ENCODE results near the gene PDCL2.
"Not testable (repeated sequence)": the region's sequence is repeated elsewhere in the genome, so short reads cannot be mapped to it uniquely, and the experiment has no call there.

Gene PDCL2

DNA sequence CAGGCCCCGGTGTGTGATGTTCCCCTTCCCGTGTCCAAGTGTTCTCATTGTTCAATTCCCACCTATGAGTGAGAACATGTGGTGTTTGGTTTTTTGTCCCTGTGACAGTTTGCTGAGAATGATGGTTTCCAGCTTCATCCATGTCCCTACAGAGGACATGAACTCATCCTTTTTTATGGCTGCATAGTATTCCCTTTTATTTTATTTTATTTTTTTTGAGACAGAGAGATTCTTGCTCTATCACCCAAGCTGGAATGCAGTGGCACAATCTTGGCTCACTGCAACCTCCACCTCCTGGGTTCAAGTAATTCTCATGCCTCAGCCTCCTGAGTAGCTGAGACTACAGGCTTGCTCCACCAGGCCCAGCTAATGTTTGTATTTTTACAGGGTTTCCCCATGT is 9.3 kb downstream of the PDCL2 start:
- not testable (repeated sequence) for DNase-seq

DNA sequence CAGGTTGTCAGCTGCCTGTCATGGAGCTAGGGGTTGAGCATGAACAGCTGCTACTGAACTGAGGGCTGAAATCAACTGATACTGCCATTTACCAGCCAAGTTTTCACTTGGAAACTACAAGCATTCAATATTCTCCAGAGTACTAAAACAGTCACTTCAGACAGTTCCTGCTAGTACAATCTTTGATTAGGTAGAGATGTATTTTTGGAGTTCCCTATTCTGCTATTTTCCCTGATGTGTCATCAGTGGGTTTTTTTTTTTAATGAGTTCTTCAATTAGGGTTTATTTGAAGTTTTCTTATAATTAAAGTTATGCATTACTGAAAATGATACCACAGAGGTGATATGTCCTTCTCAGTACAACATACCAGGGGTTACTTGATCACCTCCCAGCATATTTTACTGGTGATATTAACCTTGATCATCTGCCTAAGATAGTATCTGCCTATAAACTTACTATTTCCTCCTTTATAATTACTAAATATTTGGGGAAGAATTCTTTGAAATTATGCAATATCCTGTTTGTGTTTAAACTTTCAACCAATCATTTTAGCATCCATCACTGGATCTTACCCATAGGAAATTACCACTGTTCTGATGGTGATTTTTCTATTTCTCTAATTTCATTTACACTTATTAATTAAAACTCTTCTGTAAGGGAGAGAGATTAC is 13.6 kb downstream of the PDCL2 start:
- DNase-seq: no peak

- DNase-seq: no peak
These were observed 16.5 kb downstream of the PDCL2 start for GRCh38 chr4:55575513-55575912.

- DNase-seq: no peak
These were observed 17.8 kb downstream of the PDCL2 start for GRCh38 chr4:55574252-55574651.

- no peak for DNase-seq
These were observed 20.2 kb downstream of the PDCL2 start for GRCh38 chr4:55571806-55572205.

GRCh38 chr4:55568905-55569504 is 23.0 kb downstream of the PDCL2 start:
- DNase-seq: no peak

DNA sequence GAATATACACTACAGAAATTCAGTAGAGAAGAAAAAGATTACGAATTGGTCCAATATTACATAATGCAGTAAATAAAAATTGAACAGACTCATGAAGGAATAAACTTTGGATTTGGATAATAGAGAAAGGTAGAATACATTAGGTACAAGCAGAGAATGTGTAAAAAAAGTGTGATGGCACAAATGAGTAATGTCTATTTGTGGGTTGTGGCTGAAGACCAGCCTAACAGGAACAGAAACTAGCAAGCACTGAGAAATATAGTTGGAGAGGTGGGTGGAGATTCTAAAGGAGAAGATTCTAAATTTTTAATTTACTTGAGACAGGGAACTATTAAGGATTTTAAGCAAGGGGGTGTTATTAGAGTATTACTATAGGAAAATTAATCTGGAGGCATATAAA is 30.2 kb downstream of the PDCL2 start:
- no peak for DNase-seq

GRCh38 chr4:55560096-55560495 is 31.9 kb downstream of the PDCL2 start:
- no peak for DNase-seq

- DNase-seq: no peak
These were observed 37.5 kb downstream of the PDCL2 start for GRCh38 chr4:55554453-55555030.

DNA sequence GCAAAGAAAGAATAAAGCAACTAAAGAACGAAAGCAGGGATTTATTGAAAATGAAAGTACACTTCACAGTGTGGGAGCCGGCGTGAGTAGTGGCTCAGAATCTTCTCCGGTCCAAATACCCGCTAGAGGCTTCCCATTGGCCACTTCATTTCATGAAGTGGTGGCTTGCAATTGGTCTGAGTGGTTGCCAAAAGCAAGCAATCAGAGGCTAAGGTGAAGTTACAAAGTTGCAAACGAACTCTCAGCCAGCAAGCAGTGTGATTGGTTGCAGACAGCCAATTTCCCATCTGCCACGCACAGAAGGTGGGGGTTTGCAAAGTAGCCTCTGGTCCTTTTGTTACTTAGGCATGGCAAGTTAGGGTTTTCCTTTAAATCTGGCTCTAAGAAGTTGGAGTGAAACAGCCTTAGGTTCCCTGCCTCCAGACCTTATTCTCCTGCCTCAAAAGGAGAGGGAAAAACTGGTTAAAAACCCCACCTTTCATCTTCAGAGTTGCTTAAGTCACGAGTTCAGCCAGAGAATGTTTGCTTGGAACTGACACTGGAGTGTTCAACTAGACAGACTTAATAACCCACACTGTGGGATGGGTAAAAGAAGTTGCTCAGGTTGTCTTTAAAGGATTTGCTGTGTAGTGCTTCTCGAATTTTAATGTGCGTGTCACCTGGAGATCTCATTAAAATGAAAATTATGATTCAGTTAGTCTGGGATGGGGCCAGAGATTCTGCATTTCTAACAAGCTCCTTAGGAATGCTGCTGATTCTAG is 38.4 kb downstream of the PDCL2 start:
- DNase-seq: no peak

GRCh38 chr4:55551964-55552363 is 40.1 kb downstream of the PDCL2 start:
- not testable (repeated sequence) for DNase-seq

DNA sequence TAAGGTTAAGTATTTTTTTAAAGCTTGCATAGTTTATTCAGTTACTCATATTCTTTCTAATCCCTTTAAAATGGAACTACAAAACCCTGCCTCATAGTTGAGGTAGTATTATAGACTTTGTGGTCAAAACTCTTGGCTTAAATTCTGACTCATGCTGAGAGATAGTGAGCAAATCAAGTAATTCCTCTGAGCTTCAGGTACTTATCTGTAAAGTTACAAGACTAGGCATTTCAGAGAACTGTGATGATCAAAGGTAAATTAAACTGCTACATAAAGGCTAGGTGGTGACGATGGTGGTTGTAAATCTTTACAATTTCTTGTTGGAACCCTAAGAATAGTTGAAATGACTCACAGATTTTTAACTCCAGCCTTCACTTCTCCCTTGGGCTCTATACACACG is 42.2 kb downstream of the PDCL2 start:
- DNase-seq: no peak

- no peak for DNase-seq
These were observed 44.1 kb downstream of the PDCL2 start for GRCh38 chr4:55547918-55548317.

GRCh38 chr4:55547466-55547770 is 44.6 kb downstream of the PDCL2 start:
- DNase-seq: no peak

DNA sequence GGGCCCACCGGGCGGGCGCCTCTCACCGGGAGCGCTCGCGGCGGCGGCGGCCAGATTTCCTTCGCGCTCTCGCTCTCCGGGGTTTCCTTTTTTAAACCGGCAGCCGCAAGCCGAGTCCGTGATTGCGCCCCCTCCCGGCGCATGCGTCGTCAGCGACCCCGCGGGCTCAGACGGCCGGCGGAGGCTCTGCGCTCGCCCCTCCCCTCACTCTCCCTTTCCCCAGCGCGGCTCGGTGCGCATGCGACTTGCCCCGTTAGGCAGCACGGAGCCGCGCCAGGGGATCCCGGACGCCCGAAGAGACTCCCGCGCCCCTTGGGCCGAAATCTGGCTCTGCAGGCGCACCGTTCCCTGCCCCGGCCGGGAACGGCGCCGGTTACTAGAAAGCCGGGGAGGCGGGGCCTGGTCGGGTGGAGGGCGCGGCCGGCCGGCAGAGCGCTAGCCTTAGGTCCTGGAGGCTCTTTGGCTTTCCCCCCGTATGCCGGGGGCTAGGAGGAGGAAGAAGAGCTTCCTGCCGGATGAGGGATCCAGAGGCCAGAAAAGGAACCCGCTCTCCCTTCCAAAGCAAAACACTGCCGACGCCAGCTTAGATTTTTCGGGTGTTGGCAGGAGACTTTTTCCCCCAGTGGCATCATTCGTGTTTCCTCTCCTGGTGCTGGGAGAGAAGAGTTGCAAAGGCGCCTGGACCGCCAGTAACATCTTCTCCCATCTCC is 45.1 kb downstream of the PDCL2 start, which contains the start of gene CLOCK:
TSS of gene CLOCK (minus strand) at position 154 of the 710 bp plus-strand sequence. CDS start 64,124 bp downstream, outside the sequence.
- DNase-seq: peak; percentile 87

- no peak for DNase-seq
These were observed 45.6 kb downstream of the PDCL2 start for GRCh38 chr4:55546506-55546755.

DNA sequence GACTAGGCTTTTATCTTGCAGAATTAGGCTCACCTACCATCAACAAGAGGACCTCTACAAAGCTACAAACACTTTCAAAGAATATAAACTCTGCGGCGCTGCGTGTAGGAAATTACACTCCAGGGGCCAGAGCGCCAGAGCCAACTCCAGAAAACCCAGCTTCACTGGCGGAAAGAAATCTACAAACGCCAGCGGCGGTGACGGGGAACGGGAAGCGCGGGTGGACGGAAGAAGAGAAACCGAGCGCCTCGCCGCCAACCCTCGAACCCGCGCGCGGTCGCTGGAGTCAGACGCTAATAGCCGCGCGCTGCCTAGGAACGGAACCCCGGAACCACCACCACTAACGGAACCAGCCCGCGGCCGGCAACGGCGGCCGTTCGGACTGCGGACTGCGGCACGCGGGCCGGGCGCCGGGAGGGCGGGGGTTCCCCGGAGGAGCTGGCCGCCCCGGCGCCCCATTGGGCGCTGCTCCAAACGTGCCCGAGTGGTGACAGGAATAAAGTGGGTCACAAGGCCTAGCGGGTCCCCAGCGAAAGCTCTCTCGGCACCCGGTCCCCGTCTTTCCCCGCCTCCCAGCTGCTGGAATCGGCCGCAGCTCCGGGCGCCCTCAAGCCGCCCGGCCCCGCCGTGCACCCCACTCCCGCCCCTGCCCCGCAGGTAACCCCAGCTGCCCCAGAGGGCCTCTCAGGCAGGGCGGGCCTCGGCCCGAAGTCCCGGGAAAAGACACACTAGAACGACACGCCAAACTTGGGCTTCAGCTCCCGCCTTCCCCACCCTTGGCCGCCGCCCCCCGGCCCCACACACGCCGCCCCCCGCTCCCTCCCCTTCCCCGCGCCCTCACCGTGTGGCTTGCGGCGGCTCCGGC is 46.2 kb downstream of the PDCL2 start:
- peak; percentile 65 for DNase-seq

- no peak for DNase-seq
These were observed 46.9 kb downstream of the PDCL2 start for GRCh38 chr4:55545151-55545550.

- no peak for DNase-seq
These were observed 48.2 kb downstream of the PDCL2 start for GRCh38 chr4:55543858-55544257.

GRCh38 chr4:55540271-55540670 is 51.8 kb downstream of the PDCL2 start:
- DNase-seq: no peak

DNA sequence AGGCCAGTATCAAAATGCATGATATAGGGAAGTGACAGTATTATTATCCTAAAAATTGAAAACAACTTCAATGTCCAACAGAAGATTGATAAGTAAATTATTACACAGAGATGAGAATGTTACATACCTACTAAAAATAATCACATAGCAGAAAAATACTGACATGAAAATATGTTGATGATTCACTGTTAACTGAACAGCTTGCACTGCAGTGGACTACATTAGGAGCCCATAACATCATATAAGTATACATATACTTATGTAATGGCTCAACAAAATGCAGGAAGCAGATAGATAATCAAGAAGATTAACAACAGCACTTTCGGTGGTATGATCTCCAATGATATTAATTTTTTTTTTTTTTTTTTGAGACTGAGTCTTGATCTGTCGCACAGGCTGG is 52.4 kb downstream of the PDCL2 start:
- DNase-seq: no peak

- DNase-seq: no peak
These were observed 53.5 kb downstream of the PDCL2 start for GRCh38 chr4:55538531-55538930.

GRCh38 chr4:55534306-55534705 is 57.7 kb downstream of the PDCL2 start:
- no peak for DNase-seq
